ENCODE data around the gene SYT15.
"Not testable (repeated sequence)": the region's sequence is repeated elsewhere in the genome, so short reads cannot be mapped to it uniquely, and the experiment has no call there.

DNA sequence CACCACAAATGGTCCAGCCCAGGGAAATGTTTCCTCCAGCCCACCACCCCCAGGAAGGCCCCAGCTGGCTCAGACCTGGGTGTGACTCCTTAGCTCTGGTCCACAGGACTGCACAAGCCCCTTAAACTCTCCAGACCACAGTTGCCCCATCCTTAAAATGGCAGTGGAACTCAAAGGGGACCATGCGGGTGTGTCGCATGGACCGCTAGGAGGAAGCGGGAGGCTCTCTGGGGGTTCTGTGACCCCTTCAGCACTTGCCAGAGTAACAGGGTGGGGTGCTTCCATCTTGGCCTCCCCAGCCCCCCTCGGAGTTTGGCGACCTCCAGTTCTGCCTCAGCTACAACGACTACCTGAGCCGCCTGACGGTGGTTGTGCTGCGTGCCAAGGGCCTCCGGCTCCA is 5.3 kb downstream of the SYT15 start:
- TF ChIP-seq CTCF, POLR2A, POLR2AphosphoS5, EP300 (IDR thresholded peaks at IDR 0.05): not testable (repeated sequence)

Data from upper lobe of left lung (tissue), 4 donors.